ENCODE measurements around the gene MAPK4. TPM values are rescaled to one million over a fixed set of nuclear protein-coding genes. Genes with fewer than 3 reads are reported as not detected.

MAPK4 gene
- total RNA-seq, 1 donor from 2014 or later: 5.7 TPM

- H3K27me3 ChIP-seq (ENCODE audit: control insufficient read depth in 3 of 3, insufficient read depth in 3 of 3, low read length in 3 of 3): no peaks in the 10 kb centered on the region
- H3K36me3 ChIP-seq (ENCODE audit: control insufficient read depth in 3 of 3, insufficient read depth in 3 of 3, low read length in 3 of 3): peaks cover 0 to 3% (median 0%) of the 10 kb centered on the region in 3 donors
- H3K27ac ChIP-seq (ENCODE audit: low read depth, low read length): no peak overlapping the region
- no peaks in the 10 kb centered on the region for H3K4me1 ChIP-seq (ENCODE audit: control insufficient read depth in 3 of 3, insufficient read depth in 3 of 3, low read length in 3 of 3)
- no peak overlapping the region for H3K9ac ChIP-seq (ENCODE audit: low read depth in 1 of 3, low read length in 3 of 3)
- no peak overlapping the region for H3K4me3 ChIP-seq (ENCODE audit: low read length in 3 of 3)
- H3K9me3 ChIP-seq (ENCODE audit: control insufficient read depth in 3 of 3, low read length in 3 of 3): no peaks in the 10 kb centered on the region
Observed at GRCh38 chr18:50734886-50735285, 175.0 kb downstream of the MAPK4 start.

GRCh38 chr18:50737127-50737526, 177.2 kb downstream of the MAPK4 start:
- Histone ChIP-seq H3K9ac (ENCODE audit: low read depth in 1 of 3, low read length in 3 of 3) (no peak overlapping the region), H3K27ac (ENCODE audit: low read depth, low read length) (no peak overlapping the region), H3K9me3 (ENCODE audit: control insufficient read depth in 3 of 3, low read length in 3 of 3) (no peaks in the 10 kb centered on the region), H3K4me1 (ENCODE audit: control insufficient read depth in 3 of 3, insufficient read depth in 3 of 3, low read length in 3 of 3) (no peaks in the 10 kb centered on the region), H3K4me3 (ENCODE audit: low read length in 3 of 3) (no peak overlapping the region), H3K36me3 (ENCODE audit: control insufficient read depth in 3 of 3, insufficient read depth in 3 of 3, low read length in 3 of 3) (no peaks in the 10 kb centered on the region), H3K27me3 (ENCODE audit: control insufficient read depth in 3 of 3, insufficient read depth in 3 of 3, low read length in 3 of 3) (no peaks in the 10 kb centered on the region)

GRCh38 chr18:50738098-50738757, 178.3 kb downstream of the MAPK4 start:
- Histone ChIP-seq H3K4me3 (ENCODE audit: low read length in 3 of 3) (no peak overlapping the region), H3K9me3 (ENCODE audit: control insufficient read depth in 3 of 3, low read length in 3 of 3) (peaks cover 0 to 4% (median 0%) of the 10 kb centered on the region in 3 donors), H3K9ac (ENCODE audit: low read depth in 1 of 3, low read length in 3 of 3) (no peak overlapping the region), H3K27ac (ENCODE audit: low read depth, low read length) (no peak overlapping the region), H3K4me1 (ENCODE audit: control insufficient read depth in 3 of 3, insufficient read depth in 3 of 3, low read length in 3 of 3) (no peaks in the 10 kb centered on the region), H3K27me3 (ENCODE audit: control insufficient read depth in 3 of 3, insufficient read depth in 3 of 3, low read length in 3 of 3) (no peaks in the 10 kb centered on the region), H3K36me3 (ENCODE audit: control insufficient read depth in 3 of 3, insufficient read depth in 3 of 3, low read length in 3 of 3) (no peaks in the 10 kb centered on the region)

- Histone ChIP-seq H3K4me1 (ENCODE audit: control insufficient read depth in 3 of 3, insufficient read depth in 3 of 3, low read length in 3 of 3) (no peaks in the 10 kb centered on the region), H3K27me3 (ENCODE audit: control insufficient read depth in 3 of 3, insufficient read depth in 3 of 3, low read length in 3 of 3) (no peaks in the 10 kb centered on the region), H3K27ac (ENCODE audit: low read depth, low read length) (no peak overlapping the region), H3K36me3 (ENCODE audit: control insufficient read depth in 3 of 3, insufficient read depth in 3 of 3, low read length in 3 of 3) (no peaks in the 10 kb centered on the region), H3K9ac (ENCODE audit: low read depth in 1 of 3, low read length in 3 of 3) (no peak overlapping the region), H3K4me3 (ENCODE audit: low read length in 3 of 3) (no peak overlapping the region), H3K9me3 (ENCODE audit: control insufficient read depth in 3 of 3, low read length in 3 of 3) (peaks cover 0 to 4% (median 0%) of the 10 kb centered on the region in 3 donors)
Observed at GRCh38 chr18:50742952-50743351, 183.1 kb downstream of the MAPK4 start.

GRCh38 chr18:50744253-50744652, 184.4 kb downstream of the MAPK4 start:
- Histone ChIP-seq H3K36me3 (ENCODE audit: control insufficient read depth in 3 of 3, insufficient read depth in 3 of 3, low read length in 3 of 3) (no peaks in the 10 kb centered on the region), H3K9ac (ENCODE audit: low read depth in 1 of 3, low read length in 3 of 3) (no peak overlapping the region), H3K4me1 (ENCODE audit: control insufficient read depth in 3 of 3, insufficient read depth in 3 of 3, low read length in 3 of 3) (no peaks in the 10 kb centered on the region), H3K4me3 (ENCODE audit: low read length in 3 of 3) (no peak overlapping the region), H3K27ac (ENCODE audit: low read depth, low read length) (no peak overlapping the region), H3K9me3 (ENCODE audit: control insufficient read depth in 3 of 3, low read length in 3 of 3) (peaks cover 0 to 4% (median 0%) of the 10 kb centered on the region in 3 donors), H3K27me3 (ENCODE audit: control insufficient read depth in 3 of 3, insufficient read depth in 3 of 3, low read length in 3 of 3) (no peaks in the 10 kb centered on the region)

- no peak overlapping the region for H3K4me3 ChIP-seq (ENCODE audit: low read length in 3 of 3)
- H3K27me3 ChIP-seq (ENCODE audit: control insufficient read depth in 3 of 3, insufficient read depth in 3 of 3, low read length in 3 of 3): peaks cover 0 to 4% (median under 1%) of the 10 kb centered on the region in 3 donors
- no peaks in the 10 kb centered on the region for H3K4me1 ChIP-seq (ENCODE audit: control insufficient read depth in 3 of 3, insufficient read depth in 3 of 3, low read length in 3 of 3)
- H3K36me3 ChIP-seq (ENCODE audit: control insufficient read depth in 3 of 3, insufficient read depth in 3 of 3, low read length in 3 of 3): no peaks in the 10 kb centered on the region
- no peak overlapping the region for H3K27ac ChIP-seq (ENCODE audit: low read depth, low read length)
- H3K9ac ChIP-seq (ENCODE audit: low read depth in 1 of 3, low read length in 3 of 3): no peak overlapping the region
- H3K9me3 ChIP-seq (ENCODE audit: control insufficient read depth in 3 of 3, low read length in 3 of 3): peaks cover 0 to 4% (median 0%) of the 10 kb centered on the region in 3 donors
Observed at GRCh38 chr18:50745945-50746344, 186.1 kb downstream of the MAPK4 start.

GRCh38 chr18:50747849-50748242, 188.0 kb downstream of the MAPK4 start:
- H3K9ac ChIP-seq (ENCODE audit: low read depth in 1 of 3, low read length in 3 of 3): no peak overlapping the region

GRCh38 chr18:50748243-50749229, 188.6 kb downstream of the MAPK4 start:
- Histone ChIP-seq H3K27me3 (ENCODE audit: control insufficient read depth in 3 of 3, insufficient read depth in 3 of 3, low read length in 3 of 3) (peaks cover 0 to 7% (median 4%) of the 10 kb centered on the region in 3 donors), H3K27ac (ENCODE audit: low read depth, low read length) (no peak overlapping the region)

More at GRCh38 chr18:50747849-50748242, 188.0 kb downstream of the MAPK4 start:
- Histone ChIP-seq H3K36me3 (ENCODE audit: control insufficient read depth in 3 of 3, insufficient read depth in 3 of 3, low read length in 3 of 3) (no peaks in the 10 kb centered on the region), H3K27me3 (ENCODE audit: control insufficient read depth in 3 of 3, insufficient read depth in 3 of 3, low read length in 3 of 3) (peaks cover 0 to 7% (median 4%) of the 10 kb centered on the region in 3 donors), H3K27ac (ENCODE audit: low read depth, low read length) (no peak overlapping the region), H3K9me3 (ENCODE audit: control insufficient read depth in 3 of 3, low read length in 3 of 3) (peaks cover 0 to 2% (median 0%) of the 10 kb centered on the region in 3 donors), H3K4me3 (ENCODE audit: low read length in 3 of 3) (no peak overlapping the region), H3K4me1 (ENCODE audit: control insufficient read depth in 3 of 3, insufficient read depth in 3 of 3, low read length in 3 of 3) (no peaks in the 10 kb centered on the region)

GRCh38 chr18:50749421-50749820, 189.5 kb downstream of the MAPK4 start:
- Histone ChIP-seq H3K36me3 (ENCODE audit: control insufficient read depth in 3 of 3, insufficient read depth in 3 of 3, low read length in 3 of 3) (no peaks in the 10 kb centered on the region), H3K9me3 (ENCODE audit: control insufficient read depth in 3 of 3, low read length in 3 of 3) (no peaks in the 10 kb centered on the region), H3K27me3 (ENCODE audit: control insufficient read depth in 3 of 3, insufficient read depth in 3 of 3, low read length in 3 of 3) (peaks cover 0 to 7% (median 4%) of the 10 kb centered on the region in 3 donors), H3K4me1 (ENCODE audit: control insufficient read depth in 3 of 3, insufficient read depth in 3 of 3, low read length in 3 of 3) (no peaks in the 10 kb centered on the region), H3K4me3 (ENCODE audit: low read length in 3 of 3) (no peak overlapping the region), H3K9ac (ENCODE audit: low read depth in 1 of 3, low read length in 3 of 3) (no peak overlapping the region), H3K27ac (ENCODE audit: low read depth, low read length) (no peak overlapping the region)

More at GRCh38 chr18:50748243-50749229, 188.6 kb downstream of the MAPK4 start:
- no peak overlapping the region for H3K9ac ChIP-seq (ENCODE audit: low read depth in 1 of 3, low read length in 3 of 3)
- no peaks in the 10 kb centered on the region for H3K4me1 ChIP-seq (ENCODE audit: control insufficient read depth in 3 of 3, insufficient read depth in 3 of 3, low read length in 3 of 3)
- no peaks in the 10 kb centered on the region for H3K9me3 ChIP-seq (ENCODE audit: control insufficient read depth in 3 of 3, low read length in 3 of 3)
- no peaks in the 10 kb centered on the region for H3K36me3 ChIP-seq (ENCODE audit: control insufficient read depth in 3 of 3, insufficient read depth in 3 of 3, low read length in 3 of 3)
- H3K4me3 ChIP-seq (ENCODE audit: low read length in 3 of 3): no peak overlapping the region

GRCh38 chr18:50749945-50750344, 190.1 kb downstream of the MAPK4 start:
- Histone ChIP-seq H3K4me3 (ENCODE audit: low read length in 3 of 3) (no peak overlapping the region), H3K9ac (ENCODE audit: low read depth in 1 of 3, low read length in 3 of 3) (no peak overlapping the region), H3K4me1 (ENCODE audit: control insufficient read depth in 3 of 3, insufficient read depth in 3 of 3, low read length in 3 of 3) (no peaks in the 10 kb centered on the region), H3K27me3 (ENCODE audit: control insufficient read depth in 3 of 3, insufficient read depth in 3 of 3, low read length in 3 of 3) (peaks cover 0 to 9% (median 4%) of the 10 kb centered on the region in 3 donors), H3K9me3 (ENCODE audit: control insufficient read depth in 3 of 3, low read length in 3 of 3) (no peaks in the 10 kb centered on the region), H3K27ac (ENCODE audit: low read depth, low read length) (no peak overlapping the region), H3K36me3 (ENCODE audit: control insufficient read depth in 3 of 3, insufficient read depth in 3 of 3, low read length in 3 of 3) (no peaks in the 10 kb centered on the region)

Measured in skeletal muscle tissue (tissue), 4 donors.